Measurements from ENCODE around the gene KIF3C. TPM values are rescaled to one million over a fixed set of nuclear protein-coding genes. Genes with fewer than 3 reads are reported as not detected.
A peak's percentile ranks its signal among the peaks of the same experiment; 100 is the strongest.

Gene KIF3C
- total RNA-seq, 1 donor from 2014 or later: 4.1 TPM

- peak; percentile 52 for DNase-seq (ENCODE audit: low spot score)
These were observed 104.6 kb downstream of the KIF3C start for GRCh38 chr2:25877431-25878360.

Other genes with a start within 250 kb of the KIF3C start
- 33.7 TPM for gene ASXL2, start 104.0 kb downstream of the KIF3C start, total RNA-seq
- gene RAB10, start 51.6 kb upstream of the KIF3C start, total RNA-seq: 180 TPM
- gene GAREM2, start 190.6 kb upstream of the KIF3C start, total RNA-seq: 4.3 TPM